B cell (primary cell): ENCODE measurements around the gene NTN5. TPM values are rescaled to one million over a fixed set of nuclear protein-coding genes. Genes with fewer than 3 reads are reported as not detected.

Experiments
- ATAC-seq: fragments of 200-7000 bp; cut with Tn5 transposase; one replicate; pipeline ENCODE4 v1.10.0; 2021; ENCODE audit warnings: low read depth, mild to moderate bottlenecking, moderate number of reproducible peaks, moderate library complexity
- CTCF ChIA-PET: fragments of 350-600 bp; sonication (Branson Sonifier 250); formaldehyde crosslinking; loops from one replicate; lab custom pipeline; 2021; ENCODE audit warnings: antibody characterized with exemption, inconsistent platforms; lab: Charles Lee
- POLR2A ChIA-PET: fragments of 350-600 bp; sonication (Branson Sonifier 250); formaldehyde crosslinking; loops from one replicate; lab custom pipeline; 2021; ENCODE audit warnings: antibody characterized with exemption; lab: Charles Lee
- DNase-seq: peaks from one replicate; pipeline ENCODE4 v3.0.0; 2013
- H2AFZ ChIP-seq: 2 replicates; pipeline ENCODE4 v1.6.1; 2012; ENCODE audit warnings: mild to moderate bottlenecking, low read depth, low read length; ENCODE audit not compliant: insufficient read depth, poor library complexity, severe bottlenecking
- H3K27ac ChIP-seq, 2 donors: 1 replicate in 1 of 2; 2 replicates in 1 of 2; pipeline ENCODE4 v1.5.1; 2012 to 2013; ENCODE audit warnings: low read length in 2 of 2, mild to moderate bottlenecking in 2 of 2, moderate library complexity in 1 of 2
- H3K27me3 ChIP-seq, 4 experiments: fragments of 200-600 bp in 1 of 4; sonication (generic) in 1 of 4; replicated peaks in 1 of 4; 1 replicate in 2 of 4; 2 replicates in 2 of 4; pipeline versions ENCODE4 v1.6.1 to v1.7.0; 2013 to 2016; ENCODE audit warnings: low read length in 3 of 4, mild to moderate bottlenecking in 2 of 4, mixed read lengths in 1 of 4, moderate library complexity in 1 of 4; ENCODE audit not compliant: insufficient read depth in 4 of 4, control insufficient read depth in 3 of 4; ENCODE audit errors: control extremely low read depth in 1 of 4
- H3K36me3 ChIP-seq, 2 experiments: replicated peaks in 1 of 2; 1 replicate in 1 of 2; 2 replicates in 1 of 2; pipeline versions ENCODE4 v1.6.1 to v1.7.1; 2013; ENCODE audit warnings: low read length in 1 of 2; ENCODE audit not compliant: insufficient read depth in 2 of 2, control insufficient read depth in 1 of 2; ENCODE audit errors: control extremely low read depth in 1 of 2, extremely low read depth in 1 of 2
- H3K4me1 ChIP-seq, 2 donors: fragments of 200-600 bp in 1 of 2; sonication (generic) in 1 of 2; 1 replicate in 1 of 2; 2 replicates in 1 of 2; pipeline versions ENCODE4 v1.5.1 to v1.6.1; 2013 to 2017; ENCODE audit warnings: low read length in 2 of 2; ENCODE audit not compliant: control insufficient read depth in 2 of 2, insufficient read depth in 2 of 2
- H3K4me2 ChIP-seq: replicated peaks from 2 replicates; pipeline ENCODE3; 2012; ENCODE audit warnings: mild to moderate bottlenecking, low read depth, low read length; ENCODE audit not compliant: poor library complexity, severe bottlenecking
- H3K4me3 ChIP-seq, 5 experiments: fragments of 200-600 bp in 1 of 5; sonication (generic) in 1 of 5; 1 replicate in 3 of 5; 2 replicates in 2 of 5; pipeline versions ENCODE4 v1.5.1 to v1.7.0; 2011 to 2016; ENCODE audit warnings: low read length in 4 of 5, mild to moderate bottlenecking in 4 of 5, low read depth in 2 of 5, control low read depth in 1 of 5, moderate library complexity in 1 of 5; ENCODE audit not compliant: insufficient read depth in 1 of 5; ENCODE audit errors: control extremely low read depth in 1 of 5, extremely low read depth in 1 of 5
- H3K79me2 ChIP-seq: fragments of 200-600 bp; sonication (generic); one replicate; pipeline ENCODE4 v1.6.0; 2016; ENCODE audit warnings: low read length; ENCODE audit not compliant: control insufficient read depth, insufficient read depth
- H3K9ac ChIP-seq: fragments of 200-600 bp; sonication (generic); 2 replicates; pipeline ENCODE4 v1.6.1; 2017; ENCODE audit warnings: mild to moderate bottlenecking, low read length, moderate library complexity
- H3K9me3 ChIP-seq, 3 donors: one replicate each; pipeline versions ENCODE4 v1.6.1 to v1.7.1; 2013; ENCODE audit warnings: low read length in 2 of 3; ENCODE audit not compliant: control insufficient read depth in 2 of 3, insufficient read depth in 1 of 3; ENCODE audit errors: control extremely low read depth in 1 of 3
- H4K20me1 ChIP-seq: 2 replicates; pipeline ENCODE4 v1.6.0; 2012; ENCODE audit warnings: mild to moderate bottlenecking, low read length; ENCODE audit not compliant: insufficient read depth, control insufficient read depth, poor library complexity, severe bottlenecking
- H3K27ac Mint-ChIP-seq: one replicate; pipeline ENCODE4 v1.8.0; 2021; ENCODE audit warnings: mixed read lengths
- H3K27me3 Mint-ChIP-seq: one replicate; pipeline ENCODE4 v1.8.0; 2021; ENCODE audit warnings: mixed read lengths
- H3K4me1 Mint-ChIP-seq: one replicate; pipeline ENCODE4 v1.8.0; 2021; ENCODE audit warnings: mixed read lengths
- H3K4me3 Mint-ChIP-seq: one replicate; pipeline ENCODE4 v1.8.0; 2021; ENCODE audit warnings: mixed read lengths
- H3K9me3 Mint-ChIP-seq: one replicate; pipeline ENCODE4 v1.8.0; 2022; ENCODE audit warnings: mixed read lengths; ENCODE audit not compliant: insufficient read depth
- EZH2 ChIP-seq: IDR thresholded peaks from 2 replicates; pipeline ENCODE4 v1.6.1; 2012; ENCODE audit warnings: borderline replicate concordance, low read depth, mild to moderate bottlenecking, moderate library complexity, low read length; ENCODE audit not compliant: insufficient read depth, poor library complexity, severe bottlenecking
- WGBS: methylation state at CpG from one replicate; pipeline ENCODE4 v1.1.5; 2013; ENCODE audit warnings: missing lambda C conversion rate; ENCODE audit not compliant: insufficient coverage; 5-methylcytosine and 5-hydroxymethylcytosine counted together
- intact Hi-C: fragments of 100-400 bp; cut with micrococcal nuclease; formaldehyde crosslinking; loops from one replicate; pipeline ENCODE4 v1.10.0; 2022
- polyA plus RNA-seq: library from polyadenylated mRNA; depleted of rRNA; stranded (reverse); fragments of >200 nt; gene quantifications from 2 replicates; pipeline ENCODE4 v1.2.3, GENCODE V29; 2012
- total RNA-seq, 2 donors: library from RNA; stranded (reverse); fragments of 120-200 nt in 1 of 2; gene quantifications; 1 replicate in 1 of 2; 2 replicates in 1 of 2; pipeline versions ENCODE4 v1.2.3 to v1.2.4, GENCODE V29; 2013 to 2022
- TF ChIP-seq, protein P1 (sequence below): fragments of 200-600 bp; IDR thresholded peaks from one replicate; pipeline ENCODE4 v1.8.0; 2022; ENCODE audit warnings: antibody characterized with exemption, mild to moderate bottlenecking

NTN5 gene
- total and polyA plus RNA-seq, 2 donors (not counting 1 experiment from before 2014, with no cell fraction given), result 1.2 to 1.8 TPM

DNA sequence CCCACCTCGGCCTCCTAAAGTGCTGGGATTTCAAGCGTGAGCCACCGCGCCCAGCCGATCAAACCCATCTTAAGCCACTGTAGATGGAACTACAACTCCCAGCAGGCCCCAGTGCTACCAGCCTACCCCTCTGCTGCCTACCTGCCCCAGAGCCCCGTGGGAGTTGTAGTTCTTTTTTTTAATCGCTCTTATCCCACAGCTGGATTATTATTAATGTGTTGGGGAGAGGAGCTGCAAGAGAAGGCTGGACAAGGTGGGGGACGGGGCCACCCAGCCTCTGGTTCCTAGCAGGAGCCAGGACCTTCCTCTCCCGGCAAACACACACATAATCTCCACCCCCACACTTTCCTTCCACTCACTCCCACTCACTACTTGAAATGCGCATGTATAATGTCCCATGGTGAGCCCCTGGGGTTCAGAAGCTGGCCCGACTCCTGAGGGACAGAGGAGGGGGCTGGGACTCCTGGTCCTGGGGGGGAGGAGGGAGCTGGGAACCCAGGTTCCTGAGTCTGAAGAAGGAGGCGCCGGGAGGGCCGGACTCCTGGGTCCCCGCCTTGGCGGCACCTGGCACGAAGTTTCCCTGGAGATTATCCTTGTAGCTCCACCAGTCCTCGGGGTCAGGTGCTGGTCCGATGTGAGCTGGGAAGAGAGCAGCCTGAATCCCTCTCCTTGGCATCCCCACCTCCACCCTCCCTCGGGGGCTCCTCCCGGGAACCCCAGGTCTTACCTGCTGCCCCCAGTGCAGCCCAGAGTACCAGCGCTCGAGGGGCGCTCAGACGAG, 27.8 kb downstream of the NTN5 start:
- Mint-ChIP-seq H3K4me1 (peaks cover 49% of the 10 kb centered on the region), H3K27me3 (no peaks in the 10 kb centered on the region), H3K9me3 (no peaks in the 10 kb centered on the region), H3K4me3 (peak overlapping the region; percentile 96), H3K27ac (peak overlapping the region; percentile 98)
- ATAC-seq (peak; percentile 55), DNase-seq (peak; percentile 88)
- Histone ChIP-seq H3K27ac (peak overlapping the region; percentile 74 to 80), H3K27me3 (no peaks in the 10 kb centered on the region), H2AFZ (peak overlapping the region; percentile 97), H4K20me1 (no peaks in the 10 kb centered on the region), H3K79me2 (peaks cover 48% of the 10 kb centered on the region), H3K9me3 (peaks cover 0 to 8% (median 0%) of the 10 kb centered on the region in 3 donors), H3K36me3 (no peaks in the 10 kb centered on the region), H3K9ac (peak overlapping the region; percentile 87), H3K4me1 (peaks cover 23 to 45% of the 10 kb centered on the region in 2 donors), H3K4me2 (peak overlapping the region; percentile 99), H3K4me3 (peak overlapping the region in 4 of 5 experiments; percentile 53 to 95 (median 76))
- ChIA-PET CTCF (interaction anchor here (0.7 to 3.5 kb wide), 20 partner anchors 8 to 326 kb away, joined by 3 to 51 read pairs (median 5); partner anchors contain the start of genes DBP, HSD17B14, RPL18 and SPHK2), POLR2A (interaction anchor here (0.6 to 2.4 kb wide), 13 partner anchors 8 to 1198 kb away, joined by 3 to 22 read pairs (median 5); partner anchors contain the start of genes DBP, RPL18 and SPHK2)
- TF ChIP-seq EZH2, result no peak
- TF ChIP-seq, protein P1, sequence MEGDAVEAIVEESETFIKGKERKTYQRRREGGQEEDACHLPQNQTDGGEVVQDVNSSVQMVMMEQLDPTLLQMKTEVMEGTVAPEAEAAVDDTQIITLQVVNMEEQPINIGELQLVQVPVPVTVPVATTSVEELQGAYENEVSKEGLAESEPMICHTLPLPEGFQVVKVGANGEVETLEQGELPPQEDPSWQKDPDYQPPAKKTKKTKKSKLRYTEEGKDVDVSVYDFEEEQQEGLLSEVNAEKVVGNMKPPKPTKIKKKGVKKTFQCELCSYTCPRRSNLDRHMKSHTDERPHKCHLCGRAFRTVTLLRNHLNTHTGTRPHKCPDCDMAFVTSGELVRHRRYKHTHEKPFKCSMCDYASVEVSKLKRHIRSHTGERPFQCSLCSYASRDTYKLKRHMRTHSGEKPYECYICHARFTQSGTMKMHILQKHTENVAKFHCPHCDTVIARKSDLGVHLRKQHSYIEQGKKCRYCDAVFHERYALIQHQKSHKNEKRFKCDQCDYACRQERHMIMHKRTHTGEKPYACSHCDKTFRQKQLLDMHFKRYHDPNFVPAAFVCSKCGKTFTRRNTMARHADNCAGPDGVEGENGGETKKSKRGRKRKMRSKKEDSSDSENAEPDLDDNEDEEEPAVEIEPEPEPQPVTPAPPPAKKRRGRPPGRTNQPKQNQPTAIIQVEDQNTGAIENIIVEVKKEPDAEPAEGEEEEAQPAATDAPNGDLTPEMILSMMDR, result no peak
- 1% methylated on average over 16 of the region's 25 CpGs for WGBS
- intact Hi-C loops, result no loop called here
